Hepatocyte (in vitro differentiated cells): ENCODE data around the gene XPO6.

Experiments used
- CTCF ChIP-seq: fragments of 200-600 bp; sonication (generic); IDR thresholded peaks from 2 replicates; pipeline ENCODE4 v1.5.1; 2016; ENCODE audit warnings: antibody characterized with exemption, mild to moderate bottlenecking; ENCODE audit not compliant: poor library complexity
- EZH2phosphoT487 ChIP-seq: fragments of 200-600 bp; sonication (generic); IDR thresholded peaks from one replicate; pipeline ENCODE4 v1.6.1; 2018; ENCODE audit warnings: antibody characterized with exemption, mild to moderate bottlenecking, low read depth, moderate library complexity; ENCODE audit not compliant: unreplicated experiment, severe bottlenecking

GRCh38 chr16:28067604-28068379 is 144.0 kb downstream of the XPO6 start:
- no peak for TF ChIP-seq EZH2phosphoT487
- no peak for TF ChIP-seq CTCF
